Left lung (tissue), 10 donors: ENCODE measurements around the gene CCSER2. TPM values are rescaled to one million over a fixed set of nuclear protein-coding genes. Genes with fewer than 3 reads are reported as not detected.

Experiments used
- ATAC-seq: fragments of 200-7000 bp; cut with Tn5 transposase; one replicate; pipeline ENCODE4 v1.9.1; 2020; ENCODE audit warnings: moderate library complexity
- DNase-seq, 4 donors: peaks; one replicate each; pipeline ENCODE4 v3.0.0-alpha.2; 2013 to 2020
- H3K27ac ChIP-seq, 2 donors: fragments of 200-600 bp; sonication (generic) in 1 of 2; one replicate each; pipeline versions ENCODE4 v1.5.0 to v1.8.0; 2020 to 2021
- H3K27me3 ChIP-seq, 2 donors: fragments of 200-600 bp; sonication (generic) in 1 of 2; one replicate each; pipeline versions ENCODE4 v1.5.0 to v1.8.0; 2020 to 2021
- H3K36me3 ChIP-seq, 2 donors: fragments of 200-600 bp; sonication (generic) in 1 of 2; one replicate each; pipeline versions ENCODE4 v1.5.0 to v1.8.0; 2020 to 2021
- H3K4me1 ChIP-seq, 2 donors: fragments of 200-600 bp; one replicate each; pipeline ENCODE4 v1.8.0; 2021
- H3K4me3 ChIP-seq, 2 donors: fragments of 200-600 bp; sonication (generic) in 1 of 2; one replicate each; pipeline versions ENCODE4 v1.5.0 to v1.8.0; 2020 to 2021; ENCODE audit warnings: mild to moderate bottlenecking in 1 of 2
- H3K9me3 ChIP-seq, 2 donors: fragments of 200-600 bp; sonication (generic) in 1 of 2; one replicate each; pipeline versions ENCODE4 v1.5.0 to v1.8.0; 2020 to 2021
- CTCF ChIP-seq, 2 donors: fragments of 200-600 bp; sonication (generic) in 1 of 2; IDR thresholded peaks; one replicate each; pipeline versions ENCODE4 v1.5.0 to v1.8.0; 2021; ENCODE audit warnings: antibody characterized with exemption in 2 of 2
- intact Hi-C, 2 donors: fragments of 100-400 bp; cut with DNase I; formaldehyde crosslinking; loops; one replicate each; pipeline versions ENCODE4 v1.11.2 to v1.14.2; 2022
- polyA plus RNA-seq, 6 donors: library from polyadenylated mRNA; unstranded; fragments of 120-200 nt; gene quantifications; one replicate each; pipeline ENCODE4 v1.2.1, GENCODE V29; 2013; ENCODE audit not compliant: insufficient read length in 6 of 6
- total RNA-seq, 2 donors: library from RNA; stranded (reverse); fragmentation: NEBNext Ultra II Directional; extraction: Animal tissue kit (Norgen Biotek cat#: 25700); gene quantifications; one replicate each; pipeline ENCODE4 v1.2.1, GENCODE V29; 2021
- donor health status: DM: no; HTN: yes; CAD: no.
- donor health status: DM: no; HTN: no; CAD: no.

Gene CCSER2
- total and polyA plus RNA-seq, 8 donors = 32.7 to 65.5 (median 37.9) TPM

GRCh38 chr10:84452003-84452402 is 123.6 kb downstream of the CCSER2 start:
- Histone ChIP-seq H3K27me3 (no peaks in the 10 kb centered on the region), H3K4me3 (no peak overlapping the region), H3K9me3 (no peaks in the 10 kb centered on the region), H3K36me3 (peaks cover 0 to 9% of the 10 kb centered on the region in 2 donors), H3K4me1 (no peaks in the 10 kb centered on the region), H3K27ac (no peak overlapping the region)
- no peak for TF ChIP-seq CTCF (IDR thresholded peaks at IDR 0.05)
- DNase-seq = no peak
- intact Hi-C loops = no loop called here
- ATAC-seq = no peak

- ATAC-seq = no peak
- Histone ChIP-seq H3K9me3 (no peaks in the 10 kb centered on the region), H3K27ac (no peak overlapping the region), H3K4me3 (no peak overlapping the region), H3K4me1 (no peaks in the 10 kb centered on the region), H3K36me3 (peaks cover 0 to 3% of the 10 kb centered on the region in 2 donors), H3K27me3 (no peaks in the 10 kb centered on the region)
- DNase-seq = peak in 2 of 4 donors; percentile 6 to 13
- intact Hi-C loops = no loop called here
- no peak for TF ChIP-seq CTCF (IDR thresholded peaks at IDR 0.05)
Measured at GRCh38 chr10:84453303-84453702, 124.9 kb downstream of the CCSER2 start.

GRCh38 chr10:84456126-84456525 is 127.7 kb downstream of the CCSER2 start:
- Histone ChIP-seq H3K4me3 (no peak overlapping the region), H3K27ac (no peak overlapping the region), H3K27me3 (no peaks in the 10 kb centered on the region), H3K36me3 (peaks cover 0 to 7% of the 10 kb centered on the region in 2 donors), H3K4me1 (no peaks in the 10 kb centered on the region), H3K9me3 (no peaks in the 10 kb centered on the region)
- intact Hi-C loops = no loop called here
- DNase-seq (no peak), ATAC-seq (no peak)
- no peak for TF ChIP-seq CTCF (IDR thresholded peaks at IDR 0.05)

GRCh38 chr10:84460520-84460919 is 132.1 kb downstream of the CCSER2 start:
- peak; percentile 56 for ATAC-seq
- no peak overlapping the region for H3K27ac ChIP-seq
- intact Hi-C loops = no loop called here
- H3K27me3 ChIP-seq = no peaks in the 10 kb centered on the region
- TF ChIP-seq CTCF (IDR thresholded peaks at IDR 0.05) = no peak
- no peaks in the 10 kb centered on the region for H3K4me1 ChIP-seq
- no peak overlapping the region for H3K4me3 ChIP-seq
- DNase-seq = no peak
- peaks cover 0 to 15% of the 10 kb centered on the region in 2 donors for H3K36me3 ChIP-seq
- H3K9me3 ChIP-seq = no peaks in the 10 kb centered on the region

- no peak overlapping the region for H3K27ac ChIP-seq
- no peak for TF ChIP-seq CTCF (IDR thresholded peaks at IDR 0.05)
- no peaks in the 10 kb centered on the region for H3K9me3 ChIP-seq
- DNase-seq (no peak), ATAC-seq (no peak)
- H3K27me3 ChIP-seq = no peaks in the 10 kb centered on the region
- no peak overlapping the region for H3K4me3 ChIP-seq
- H3K36me3 ChIP-seq = peaks cover 0 to 12% of the 10 kb centered on the region in 2 donors
- H3K4me1 ChIP-seq = no peaks in the 10 kb centered on the region
- intact Hi-C loops = no loop called here
Measured at GRCh38 chr10:84469470-84469869, 141.1 kb downstream of the CCSER2 start.
